GM21423 (cell line): Measurements from ENCODE around the gene SLCO4C1.

Experiments used
- ATAC-seq: cut with Tn5 transposase; IDR thresholded peaks from one replicate; pipeline ENCODE4 v1.9.1; 2021; ENCODE audit warnings: mild to moderate bottlenecking, moderate library complexity; ENCODE audit not compliant: unreplicated experiment

SLCO4C1 gene

GRCh38 chr5:102271759-102272158, 24.3 kb downstream of the SLCO4C1 start:
- no peak for ATAC-seq

- no peak for ATAC-seq
These were observed 26.0 kb downstream of the SLCO4C1 start for GRCh38 chr5:102270036-102270435.

- ATAC-seq: no peak
These were observed 33.4 kb downstream of the SLCO4C1 start for GRCh38 chr5:102262688-102263087.

DNA sequence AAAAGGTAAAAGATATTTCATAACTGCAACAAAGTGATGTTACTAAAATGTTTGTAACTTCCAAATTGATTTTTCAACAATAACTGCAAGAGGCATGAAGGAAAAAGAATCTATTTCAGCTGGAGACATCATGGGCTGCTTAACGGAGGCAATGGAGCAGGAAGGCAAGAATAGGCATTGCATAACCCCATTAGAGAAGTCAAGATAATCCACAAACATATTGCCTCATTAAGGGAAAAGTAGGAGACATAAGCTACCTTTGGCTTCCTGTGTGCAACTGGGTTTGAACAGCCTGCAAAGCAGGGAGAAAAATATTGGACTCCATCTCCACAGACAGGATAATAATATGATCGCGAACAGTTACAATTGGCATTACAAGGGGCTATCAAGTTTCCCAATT, 46.7 kb downstream of the SLCO4C1 start:
- no peak for ATAC-seq

GRCh38 chr5:102243213-102243612, 52.9 kb downstream of the SLCO4C1 start:
- ATAC-seq: no peak

DNA sequence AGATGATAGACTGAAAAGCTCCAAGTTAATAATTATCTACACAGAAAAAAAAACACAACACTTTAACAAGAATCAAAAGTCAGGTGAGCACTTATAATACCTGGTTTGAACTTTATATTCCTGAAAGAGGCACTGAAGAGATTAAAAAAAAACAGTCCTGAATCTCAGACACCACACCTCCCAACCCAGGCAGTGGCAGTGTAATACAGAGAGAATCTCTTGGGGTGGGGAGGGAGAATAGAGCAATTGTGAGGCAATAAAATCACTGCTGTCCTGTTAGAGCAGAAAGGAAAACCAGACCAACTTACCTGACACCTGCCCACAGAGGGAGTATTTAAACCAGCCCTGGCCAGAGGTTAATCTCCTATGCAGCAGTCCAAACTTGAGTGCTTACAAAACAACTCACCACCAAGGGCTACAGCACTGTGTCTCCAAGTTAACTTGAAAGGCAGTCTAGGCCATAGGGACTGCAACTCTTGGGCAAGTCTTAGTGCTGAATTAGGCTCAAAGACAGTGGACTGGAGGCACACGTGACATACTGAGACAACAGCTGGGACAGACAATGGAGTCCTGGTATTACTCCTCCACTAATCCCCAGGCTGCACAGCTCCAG, 54.2 kb downstream of the SLCO4C1 start:
- no peak for ATAC-seq

DNA sequence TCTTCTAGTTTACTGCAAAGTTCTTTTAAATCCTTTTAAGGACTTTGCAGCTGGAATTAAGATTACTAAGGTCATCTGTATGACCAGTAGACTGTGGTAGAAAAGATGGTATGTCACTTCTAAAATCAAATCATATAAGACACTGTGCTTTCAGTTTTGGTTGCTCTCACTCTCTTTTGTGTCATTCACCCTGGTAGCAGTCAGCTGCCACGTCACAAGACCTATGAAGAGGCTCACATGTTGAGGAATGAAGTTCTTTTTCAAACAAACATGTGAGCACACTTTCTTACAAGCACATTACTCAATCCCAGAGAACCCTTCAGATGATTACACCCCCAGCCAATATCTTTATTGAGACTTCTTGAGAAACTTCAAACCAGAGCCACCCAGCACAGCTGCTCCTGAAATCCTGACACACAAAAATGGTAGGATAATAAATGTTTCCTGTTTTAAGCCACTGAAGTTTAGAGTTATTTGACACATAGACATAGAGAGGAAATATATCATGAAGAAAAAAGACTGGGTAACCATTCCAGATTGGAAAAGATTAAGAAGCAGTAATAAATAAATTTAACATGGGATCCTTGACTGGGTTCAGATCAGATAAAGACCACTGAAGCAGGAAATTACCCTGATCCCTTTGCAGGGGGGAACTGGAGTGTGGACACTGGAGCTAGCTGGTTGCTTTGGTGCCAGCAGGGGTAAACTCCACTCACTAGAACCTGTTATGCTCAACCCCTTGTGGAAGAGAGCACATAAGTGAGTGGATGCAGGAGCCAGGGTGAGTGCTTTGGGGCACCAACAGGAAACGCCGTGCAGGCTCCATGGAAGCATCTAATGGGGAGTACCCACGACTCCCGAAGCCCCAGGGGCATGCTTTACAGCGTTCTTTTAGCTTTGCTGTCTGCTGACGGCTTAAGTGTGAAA, 64.1 kb downstream of the SLCO4C1 start:
- ATAC-seq: peak; percentile 94

- no peak for ATAC-seq
These were observed 66.4 kb downstream of the SLCO4C1 start for GRCh38 chr5:102229685-102230084.

- ATAC-seq: no peak
These were observed 69.8 kb downstream of the SLCO4C1 start for GRCh38 chr5:102226321-102226720.

DNA sequence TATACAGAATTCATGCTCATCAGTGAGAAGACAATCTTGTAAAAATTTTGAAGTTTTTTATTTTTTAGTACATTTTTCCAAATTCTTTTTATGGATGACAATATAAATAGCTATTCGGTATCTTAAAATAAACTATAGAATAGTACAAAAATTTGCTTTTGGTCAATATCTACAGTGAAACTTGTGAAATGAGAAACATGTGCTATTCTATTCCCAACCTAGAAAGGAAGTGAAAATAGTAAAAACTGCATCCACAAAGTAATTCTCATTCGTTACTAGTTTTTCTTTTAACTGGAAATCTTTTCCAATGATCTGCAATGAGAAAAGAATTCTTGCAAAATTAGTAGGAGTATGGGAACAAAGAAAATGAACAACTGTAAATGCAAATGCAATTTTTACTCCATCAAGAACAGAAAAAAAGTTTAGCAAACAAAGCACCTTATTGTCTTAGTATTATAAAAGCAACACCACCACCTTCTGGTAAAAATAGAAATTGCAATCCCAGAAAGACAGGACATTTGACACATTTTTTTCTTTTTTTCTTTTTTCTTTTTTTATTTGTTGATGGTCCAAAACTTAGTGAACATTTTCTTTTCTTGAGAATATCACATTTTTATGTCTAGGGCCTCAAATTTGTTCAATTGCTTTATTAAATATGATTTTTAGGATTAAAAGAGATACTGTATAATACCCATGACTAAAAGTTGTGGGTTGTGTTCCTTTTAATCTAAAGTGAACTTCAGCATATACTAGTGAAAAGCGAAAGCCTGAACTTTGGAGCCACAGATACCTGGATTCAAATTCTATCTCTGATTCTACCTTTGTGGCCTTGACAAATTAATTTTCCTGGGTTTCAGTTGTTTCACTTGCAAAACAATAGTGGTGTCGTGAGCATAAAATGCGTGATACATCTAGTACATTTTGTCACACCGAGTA, 72.3 kb downstream of the SLCO4C1 start:
- no peak for ATAC-seq

- ATAC-seq: no peak
These were observed 73.3 kb downstream of the SLCO4C1 start for GRCh38 chr5:102222772-102223171.

- ATAC-seq: no peak
These were observed 74.1 kb downstream of the SLCO4C1 start for GRCh38 chr5:102221949-102222348.

GRCh38 chr5:102218159-102218558, 77.9 kb downstream of the SLCO4C1 start:
- no peak for ATAC-seq

GRCh38 chr5:102216678-102217077, 79.4 kb downstream of the SLCO4C1 start:
- no peak for ATAC-seq

DNA sequence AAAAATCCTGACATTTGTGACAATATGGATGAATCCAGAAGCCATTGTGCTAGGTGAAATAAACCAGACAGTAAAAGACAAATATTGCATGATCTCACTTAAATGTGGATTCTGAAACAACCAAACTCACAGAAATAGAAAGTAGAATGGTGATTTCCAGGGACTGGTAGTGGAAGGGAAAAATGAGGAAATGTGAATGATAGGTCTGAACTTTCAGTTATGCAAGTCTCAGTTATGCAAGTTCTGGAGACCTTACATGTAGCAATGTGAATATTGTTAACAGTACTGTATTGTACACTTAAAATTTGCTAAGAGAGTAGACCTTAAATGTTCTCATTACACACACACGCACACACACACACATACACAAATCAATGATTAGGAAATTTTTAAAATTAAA, 84.9 kb downstream of the SLCO4C1 start:
- ATAC-seq: no peak

DNA sequence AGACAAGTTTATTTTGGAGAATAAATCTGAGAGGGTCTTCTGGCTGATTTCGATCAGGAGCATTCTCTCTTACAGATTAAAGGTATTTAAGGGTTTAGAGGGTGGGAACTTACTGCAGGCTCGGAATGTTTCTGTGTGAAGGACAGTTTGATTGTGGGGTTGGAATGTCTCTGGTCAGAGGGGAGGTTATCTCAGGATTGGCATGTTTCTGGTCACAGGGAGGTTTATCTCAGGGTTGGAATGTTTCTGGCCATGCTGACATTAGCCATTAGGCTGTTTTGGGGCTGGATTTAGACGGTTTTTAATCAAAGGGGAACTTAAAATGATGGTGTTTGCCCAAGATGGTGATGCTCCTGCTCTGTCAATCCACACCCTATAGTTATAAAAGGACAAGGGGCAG, 95.2 kb downstream of the SLCO4C1 start:
- no peak for ATAC-seq

- ATAC-seq: no peak
These were observed 99.6 kb downstream of the SLCO4C1 start for GRCh38 chr5:102196481-102196880.
